Vagina (tissue), 2 donors: ENCODE measurements around the gene INPP5K.

Experiments used
- CTCF ChIP-seq, 3 experiments: fragments of 450-650 bp in 2 of 3; fragments of 200-600 bp in 1 of 3; sonication (generic) in 1 of 3; IDR thresholded peaks; one replicate each; pipeline ENCODE4 v1.5.1; 2017 to 2019; ENCODE audit warnings: antibody characterized with exemption in 3 of 3, mild to moderate bottlenecking in 2 of 3, moderate library complexity in 2 of 3
- POLR2A ChIP-seq, 2 donors: fragments of 450-650 bp; IDR thresholded peaks; one replicate each; pipeline ENCODE4 v1.6.1; 2017; ENCODE audit warnings: antibody characterized with exemption in 2 of 2, mild to moderate bottlenecking in 2 of 2, moderate library complexity in 2 of 2
- POLR2AphosphoS5 ChIP-seq, 2 donors: sonication (generic); formaldehyde crosslinking; IDR thresholded peaks; one replicate each; pipeline ENCODE4 v1.9.0; 2017; ENCODE audit warnings: antibody characterized with exemption in 2 of 2, mild to moderate bottlenecking in 2 of 2, low read depth in 1 of 2; ENCODE audit not compliant: insufficient read depth in 1 of 2

DNA sequence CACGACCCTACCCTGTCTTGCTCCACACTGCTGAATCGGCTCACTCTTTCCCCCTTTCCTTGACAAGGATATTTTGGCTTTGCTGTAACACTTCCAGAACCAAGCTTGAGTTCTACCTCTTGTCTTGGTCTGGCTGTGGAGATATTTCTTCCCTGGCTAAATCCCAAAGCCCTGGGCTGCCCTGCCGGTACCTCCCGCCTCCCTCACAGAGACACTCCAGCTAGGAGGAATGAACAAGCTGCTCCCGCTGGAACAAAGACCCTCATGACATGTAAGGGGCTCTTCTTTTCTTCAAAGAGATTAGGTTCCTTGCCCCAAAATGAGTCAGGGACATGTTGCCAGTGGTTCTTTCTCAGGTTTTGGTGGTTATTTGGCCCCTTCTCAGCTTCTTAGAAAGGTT lies 10.8 kb downstream of the INPP5K start:
- TF ChIP-seq CTCF (IDR thresholded peaks at IDR 0.05) (no peak), POLR2A (IDR thresholded peaks at IDR 0.05) (no peak), POLR2AphosphoS5 (IDR thresholded peaks at IDR 0.05; ENCODE audit: insufficient read depth in 1 of 2, low read depth in 1 of 2) (no peak)
